Measurements from ENCODE around the gene LRRC26.

LRRC26 gene

GRCh38 chr9:137169896-137170358 is at the start of gene LRRC26:
LRRC26 (minus strand) TSS chr9:137170051; CDS start chr9:137169943, 108 bp downstream.
- no peak for DNase-seq (ENCODE audit: low spot score)

DNA sequence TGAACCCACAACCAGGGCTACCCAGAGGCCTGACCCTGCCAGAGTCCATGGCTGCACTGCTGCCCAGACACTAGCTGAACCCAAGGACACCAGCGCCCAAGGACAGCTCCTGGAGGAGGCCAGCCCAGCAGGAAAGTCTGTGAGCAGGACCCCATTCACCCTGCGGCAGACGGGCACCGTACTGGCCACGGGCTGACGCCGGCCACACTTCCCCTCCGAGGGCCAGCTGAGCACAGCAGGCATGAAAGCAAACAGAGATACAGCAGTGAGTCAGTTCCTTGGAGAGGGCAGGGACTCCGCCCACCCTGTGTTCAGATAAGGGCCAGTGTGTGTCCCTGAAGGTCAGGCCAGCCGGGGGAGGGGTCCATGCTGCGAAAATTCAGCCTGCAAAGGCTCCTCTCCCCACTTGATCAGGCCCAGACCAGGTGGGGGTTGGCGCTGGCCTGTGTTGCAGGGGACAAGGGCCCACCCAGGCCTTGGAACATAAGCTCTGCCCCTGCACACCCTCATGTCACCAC is 49.0 kb upstream of the LRRC26 start:
- no peak for DNase-seq (ENCODE audit: low spot score)

GRCh38 chr9:137218212-137218753 is 48.4 kb upstream of the LRRC26 start:
- DNase-seq (ENCODE audit: low spot score): no peak

DNA sequence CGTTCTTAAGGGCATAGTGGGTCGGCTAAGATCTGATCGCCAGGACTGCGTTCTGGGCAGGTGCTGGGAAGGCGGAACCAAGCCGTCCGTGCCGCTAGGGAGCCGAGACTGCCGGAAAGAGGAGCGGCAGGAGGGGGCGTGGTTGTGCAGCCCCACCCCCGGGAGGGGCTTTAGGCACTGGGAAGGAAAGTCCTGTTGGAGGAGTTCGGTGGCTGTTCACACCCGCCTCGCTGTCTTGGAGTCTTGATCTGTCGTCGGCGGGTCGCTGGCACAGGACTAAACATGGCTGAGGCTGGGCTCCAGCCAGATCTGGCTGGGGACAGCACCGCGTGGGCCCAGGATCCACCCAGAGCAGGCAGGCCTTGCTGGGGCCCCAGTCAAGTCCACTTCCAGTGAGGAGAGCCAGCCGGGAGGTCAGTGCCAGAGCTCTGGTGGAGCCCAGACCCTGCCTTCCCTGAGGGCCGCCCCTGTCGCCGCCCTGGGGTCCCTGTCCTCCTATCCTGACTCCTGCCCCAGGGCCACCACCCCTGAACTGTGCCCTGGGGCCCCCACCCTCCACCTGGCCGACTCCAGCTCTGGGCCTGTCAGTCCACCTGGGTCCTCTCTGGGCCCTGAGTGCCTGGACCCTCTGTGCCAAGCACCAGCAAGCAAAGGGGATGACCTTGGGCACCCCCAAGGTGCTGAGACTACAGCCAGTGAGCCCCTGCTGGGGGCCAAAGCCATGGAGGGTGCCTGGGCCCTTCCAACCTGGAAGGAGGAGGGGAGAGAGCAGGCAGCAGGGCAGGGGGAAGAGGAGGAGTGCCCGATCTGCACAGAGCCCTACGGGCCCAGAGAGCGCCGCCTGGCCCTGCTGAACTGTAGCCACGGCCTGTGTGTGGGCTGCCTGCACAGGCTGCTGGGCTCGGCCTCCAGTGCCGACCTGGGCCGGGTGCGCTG is 47.7 kb upstream of the LRRC26 start:
- DNase-seq (ENCODE audit: low spot score): peak; percentile 84

- no peak for DNase-seq (ENCODE audit: low spot score)
Observed at GRCh38 chr9:137216188-137216965, 46.5 kb upstream of the LRRC26 start.

- DNase-seq (ENCODE audit: low spot score): no peak
Observed at GRCh38 chr9:137215196-137215986, 45.5 kb upstream of the LRRC26 start.

- DNase-seq (ENCODE audit: low spot score): no peak
Observed at GRCh38 chr9:137214620-137215019, 44.8 kb upstream of the LRRC26 start.

GRCh38 chr9:137213160-137214060 is 43.6 kb upstream of the LRRC26 start:
- DNase-seq (ENCODE audit: low spot score): no peak

- DNase-seq (ENCODE audit: low spot score): no peak
Observed at GRCh38 chr9:137212520-137212919, 42.7 kb upstream of the LRRC26 start.

GRCh38 chr9:137211532-137211931 is 41.7 kb upstream of the LRRC26 start:
- DNase-seq (ENCODE audit: low spot score): no peak

- no peak for DNase-seq (ENCODE audit: low spot score)
Observed at GRCh38 chr9:137206602-137207001, 36.8 kb upstream of the LRRC26 start.

GRCh38 chr9:137205126-137206069 is 35.5 kb upstream of the LRRC26 start, which contains the start of the genes NDOR1 and TMEM203:
NDOR1 (plus strand) TSS chr9:137205700; CDS start chr9:137205778, 78 bp downstream.
TMEM203 (minus strand) TSS chr9:137205648; CDS start chr9:137205414, 234 bp downstream.
- peak; percentile 95 for DNase-seq (ENCODE audit: low spot score)

- DNase-seq (ENCODE audit: low spot score): no peak
Observed at GRCh38 chr9:137204731-137205125, 34.9 kb upstream of the LRRC26 start.

DNA sequence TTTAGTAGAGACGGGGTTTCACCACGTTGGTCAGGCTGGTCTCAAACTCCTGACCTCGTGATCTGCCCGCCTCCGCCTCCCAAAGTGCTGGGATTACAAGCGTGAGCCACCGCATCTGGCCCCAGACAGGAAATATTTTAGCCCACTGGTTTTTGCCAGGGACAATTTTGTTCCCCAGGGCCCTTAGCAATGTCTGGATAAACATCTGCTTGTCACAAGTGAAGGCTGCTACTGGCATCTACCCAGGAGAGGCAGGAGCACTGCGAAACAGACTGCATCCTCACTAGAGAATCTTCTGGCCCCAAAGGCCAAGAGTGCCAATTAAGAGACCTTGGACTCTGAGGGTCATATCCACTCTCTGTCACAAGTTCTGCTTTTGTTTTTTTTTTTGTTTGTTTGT is 33.1 kb upstream of the LRRC26 start:
- no peak for DNase-seq (ENCODE audit: low spot score)

- DNase-seq (ENCODE audit: low spot score): no peak
Observed at GRCh38 chr9:137201205-137201868, 31.5 kb upstream of the LRRC26 start.

DNA sequence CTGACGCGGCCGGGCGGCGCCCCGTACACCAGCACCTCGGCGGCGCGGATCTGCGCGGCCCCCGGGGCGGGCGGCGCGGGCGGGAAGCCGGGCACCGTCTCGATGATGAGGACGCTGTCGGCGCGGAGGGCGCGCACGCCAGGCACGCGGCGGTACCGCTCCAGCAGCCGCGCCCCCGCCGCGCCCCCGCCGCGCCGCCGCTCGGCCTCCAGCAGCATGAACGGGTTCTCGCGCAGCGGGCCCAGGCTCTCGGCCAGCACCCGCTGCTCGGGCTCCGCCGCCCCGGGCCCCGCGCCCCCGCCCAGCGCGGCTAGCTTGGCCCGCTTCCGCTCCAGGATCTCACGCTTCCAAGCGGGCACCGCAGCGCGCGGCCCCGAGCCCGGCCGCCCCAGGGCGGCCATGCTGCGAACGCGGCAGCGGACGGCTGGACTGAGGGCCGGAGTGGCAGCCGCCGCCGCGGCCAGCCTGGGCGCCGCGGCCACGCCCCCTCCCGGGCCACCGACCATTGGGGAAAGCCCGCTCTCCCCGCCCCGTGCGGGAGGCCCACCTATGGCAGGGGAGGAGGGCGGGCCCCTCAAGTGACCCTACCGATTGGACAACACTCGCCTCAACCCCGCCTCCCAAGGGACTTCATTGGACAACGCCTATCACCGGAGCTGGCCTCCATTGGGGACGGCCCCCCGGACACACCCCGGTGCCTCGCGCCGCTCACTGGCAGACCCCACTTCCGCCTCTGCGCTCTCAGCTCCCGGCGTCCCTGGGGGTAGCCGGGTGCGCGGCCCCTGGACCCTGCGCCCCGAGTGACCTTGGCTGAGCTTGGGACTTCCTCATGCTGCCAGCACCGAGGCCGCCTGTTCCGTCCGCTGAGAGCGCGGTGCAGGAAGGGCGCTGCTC is 30.7 kb upstream of the LRRC26 start, which contains the start of gene TPRN:
TSS of gene TPRN (minus strand) at position 431 of the 894 bp plus-strand sequence. CDS start at position 401, 30 bp downstream.
- peak; percentile 100 for DNase-seq (ENCODE audit: low spot score)

DNA sequence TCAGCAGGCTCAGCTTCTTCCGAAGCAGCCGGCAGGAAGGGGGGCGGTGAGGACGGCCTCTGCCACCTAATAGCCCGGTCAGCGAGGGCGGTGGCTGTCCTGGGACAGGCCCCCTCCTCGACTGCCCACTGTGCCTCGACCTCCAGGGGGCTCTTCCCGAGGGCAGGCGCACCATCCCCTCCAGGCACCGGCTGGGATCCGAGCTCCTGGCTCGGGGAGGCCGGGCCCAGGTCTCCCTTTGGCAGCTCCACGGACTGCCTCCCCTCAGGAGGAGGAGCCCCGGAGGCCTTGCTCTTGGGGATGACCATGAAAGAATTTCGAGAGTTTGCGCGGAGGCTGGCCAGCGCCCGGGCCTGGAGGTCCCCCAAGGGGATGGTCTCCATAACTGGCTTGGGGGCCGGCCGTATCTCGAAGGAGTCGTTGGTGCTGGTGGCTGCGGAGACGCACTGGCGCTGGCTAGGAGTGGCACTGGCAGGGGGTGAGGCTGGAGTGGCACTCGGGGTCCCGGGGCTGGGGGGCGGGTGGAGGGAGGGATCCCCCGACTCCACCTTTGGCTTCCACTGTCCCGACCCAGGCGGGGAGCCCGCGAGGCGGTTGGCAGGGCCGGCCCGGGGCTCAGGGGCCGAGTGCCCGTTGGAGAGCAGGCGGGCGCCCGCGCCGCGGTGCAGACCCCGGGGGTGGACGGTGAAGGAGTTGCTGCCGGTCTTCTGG is 29.7 kb upstream of the LRRC26 start:
- peak; percentile 22 for DNase-seq (ENCODE audit: low spot score)
